Measurements from ENCODE around the gene CLK1. TPM values are rescaled to one million over a fixed set of nuclear protein-coding genes. Genes with fewer than 3 reads are reported as not detected.

Gene CLK1
- total and polyA plus RNA-seq, 2 of the 13 experiments (the other 11 are each of a cell fraction or from before 2014, with no cell fraction given), result 66.6 to 101 TPM

- TF ChIP-seq ELF3 (CRISPR knock-in tag; IDR thresholded peaks at IDR 0.05), result peak; percentile 93
- TF ChIP-seq ZNF296 (CRISPR knock-in tag; conservative IDR thresholded peaks at IDR 0.05), result no peak
- no peak for TF ChIP-seq PTBP1 (IDR thresholded peaks at IDR 0.05; ENCODE audit: low read depth, low read length, poor library complexity, severe bottlenecking)
- TF ChIP-seq KDM1A (CRISPR knock-in tag; IDR thresholded peaks at IDR 0.05), result no peak
- no peak for TF ChIP-seq ZBTB34 (CRISPR knock-in tag; IDR thresholded peaks at IDR 0.05)
- peak; percentile 89 for TF ChIP-seq ARID4A (CRISPR knock-in tag; IDR thresholded peaks at IDR 0.05; ENCODE audit: borderline replicate concordance)
- no peak; the same call in 1 of the 2 replicates for TF ChIP-seq FOXO1 (CRISPR knock-in tag; IDR thresholded peaks at IDR 0.05)
- TF ChIP-seq ZNF616 (CRISPR knock-in tag; IDR thresholded peaks at IDR 0.05; ENCODE audit: low read depth), result no peak; the same call in 1 of the 2 replicates
- TF ChIP-seq ZNF460 (CRISPR knock-in tag; IDR thresholded peaks at IDR 0.05; ENCODE audit: borderline replicate concordance), result no peak
- no peak for TF ChIP-seq KAT2B (IDR thresholded peaks at IDR 0.05; ENCODE audit: borderline replicate concordance, low read depth, low read length)
- TF ChIP-seq MEIS1 (CRISPR knock-in tag; IDR thresholded peaks at IDR 0.05; ENCODE audit: borderline replicate concordance), result no peak; the same call in 1 of the 2 replicates
- no peak for TF ChIP-seq NR1H2 (CRISPR knock-in tag; IDR thresholded peaks at IDR 0.05; ENCODE audit: borderline replicate concordance, low read depth)
- peak; percentile 84 for TF ChIP-seq ZNF747 (CRISPR knock-in tag; IDR thresholded peaks at IDR 0.05; ENCODE audit: borderline replicate concordance)
- TF ChIP-seq ZNF354B (CRISPR knock-in tag; IDR thresholded peaks at IDR 0.05), result 0 out of 2 replicates have a peak, but pooled peaks have one; percentile 56
- TF ChIP-seq ZNF205 (CRISPR knock-in tag; IDR thresholded peaks at IDR 0.05), result no peak; the same call in 1 of the 2 replicates
- peak; percentile 95 for TF ChIP-seq ZFX (CRISPR knock-in tag; IDR thresholded peaks at IDR 0.05; ENCODE audit: low read depth)
- TF ChIP-seq ATF5 (CRISPR knock-in tag; IDR thresholded peaks at IDR 0.05; ENCODE audit: low read depth), result no peak
- peak; percentile 84 for TF ChIP-seq RBM39 (IDR thresholded peaks at IDR 0.05; ENCODE audit: low read depth, low read length, poor library complexity, severe bottlenecking)
- no peak for TF ChIP-seq SMARCE1 (IDR thresholded peaks at IDR 0.05; ENCODE audit: borderline replicate concordance)
- TF ChIP-seq ZBTB14 (CRISPR knock-in tag; IDR thresholded peaks at IDR 0.05), result 0 out of 2 replicates have a peak, but pooled peaks have one; percentile 21
- TF ChIP-seq FOXJ3 (CRISPR knock-in tag; IDR thresholded peaks at IDR 0.05; ENCODE audit: borderline replicate concordance), result no peak
- no peak; the same call in 1 of the 2 replicates for TF ChIP-seq ZFP90 (CRISPR knock-in tag; IDR thresholded peaks at IDR 0.05; ENCODE audit: borderline replicate concordance)
These were observed 52.9 kb downstream of the CLK1 start, which contains the start of gene BZW1 (continued) for GRCh38 chr2:200811333-200812121.
